ENCODE results near the gene PCIF1. TPM values are rescaled to one million over a fixed set of nuclear protein-coding genes. Genes with fewer than 3 reads are reported as not detected.
A peak's percentile ranks its signal among the peaks of the same experiment; 100 is the strongest.

The PCIF1 gene
- total and polyA plus RNA-seq, 9 of the 15 experiments (the other 6 are each of a cell fraction or from before 2014, with no cell fraction given), result 5.8 to 29.4 (median 11.3) TPM

- TF ChIP-seq, protein P1, sequence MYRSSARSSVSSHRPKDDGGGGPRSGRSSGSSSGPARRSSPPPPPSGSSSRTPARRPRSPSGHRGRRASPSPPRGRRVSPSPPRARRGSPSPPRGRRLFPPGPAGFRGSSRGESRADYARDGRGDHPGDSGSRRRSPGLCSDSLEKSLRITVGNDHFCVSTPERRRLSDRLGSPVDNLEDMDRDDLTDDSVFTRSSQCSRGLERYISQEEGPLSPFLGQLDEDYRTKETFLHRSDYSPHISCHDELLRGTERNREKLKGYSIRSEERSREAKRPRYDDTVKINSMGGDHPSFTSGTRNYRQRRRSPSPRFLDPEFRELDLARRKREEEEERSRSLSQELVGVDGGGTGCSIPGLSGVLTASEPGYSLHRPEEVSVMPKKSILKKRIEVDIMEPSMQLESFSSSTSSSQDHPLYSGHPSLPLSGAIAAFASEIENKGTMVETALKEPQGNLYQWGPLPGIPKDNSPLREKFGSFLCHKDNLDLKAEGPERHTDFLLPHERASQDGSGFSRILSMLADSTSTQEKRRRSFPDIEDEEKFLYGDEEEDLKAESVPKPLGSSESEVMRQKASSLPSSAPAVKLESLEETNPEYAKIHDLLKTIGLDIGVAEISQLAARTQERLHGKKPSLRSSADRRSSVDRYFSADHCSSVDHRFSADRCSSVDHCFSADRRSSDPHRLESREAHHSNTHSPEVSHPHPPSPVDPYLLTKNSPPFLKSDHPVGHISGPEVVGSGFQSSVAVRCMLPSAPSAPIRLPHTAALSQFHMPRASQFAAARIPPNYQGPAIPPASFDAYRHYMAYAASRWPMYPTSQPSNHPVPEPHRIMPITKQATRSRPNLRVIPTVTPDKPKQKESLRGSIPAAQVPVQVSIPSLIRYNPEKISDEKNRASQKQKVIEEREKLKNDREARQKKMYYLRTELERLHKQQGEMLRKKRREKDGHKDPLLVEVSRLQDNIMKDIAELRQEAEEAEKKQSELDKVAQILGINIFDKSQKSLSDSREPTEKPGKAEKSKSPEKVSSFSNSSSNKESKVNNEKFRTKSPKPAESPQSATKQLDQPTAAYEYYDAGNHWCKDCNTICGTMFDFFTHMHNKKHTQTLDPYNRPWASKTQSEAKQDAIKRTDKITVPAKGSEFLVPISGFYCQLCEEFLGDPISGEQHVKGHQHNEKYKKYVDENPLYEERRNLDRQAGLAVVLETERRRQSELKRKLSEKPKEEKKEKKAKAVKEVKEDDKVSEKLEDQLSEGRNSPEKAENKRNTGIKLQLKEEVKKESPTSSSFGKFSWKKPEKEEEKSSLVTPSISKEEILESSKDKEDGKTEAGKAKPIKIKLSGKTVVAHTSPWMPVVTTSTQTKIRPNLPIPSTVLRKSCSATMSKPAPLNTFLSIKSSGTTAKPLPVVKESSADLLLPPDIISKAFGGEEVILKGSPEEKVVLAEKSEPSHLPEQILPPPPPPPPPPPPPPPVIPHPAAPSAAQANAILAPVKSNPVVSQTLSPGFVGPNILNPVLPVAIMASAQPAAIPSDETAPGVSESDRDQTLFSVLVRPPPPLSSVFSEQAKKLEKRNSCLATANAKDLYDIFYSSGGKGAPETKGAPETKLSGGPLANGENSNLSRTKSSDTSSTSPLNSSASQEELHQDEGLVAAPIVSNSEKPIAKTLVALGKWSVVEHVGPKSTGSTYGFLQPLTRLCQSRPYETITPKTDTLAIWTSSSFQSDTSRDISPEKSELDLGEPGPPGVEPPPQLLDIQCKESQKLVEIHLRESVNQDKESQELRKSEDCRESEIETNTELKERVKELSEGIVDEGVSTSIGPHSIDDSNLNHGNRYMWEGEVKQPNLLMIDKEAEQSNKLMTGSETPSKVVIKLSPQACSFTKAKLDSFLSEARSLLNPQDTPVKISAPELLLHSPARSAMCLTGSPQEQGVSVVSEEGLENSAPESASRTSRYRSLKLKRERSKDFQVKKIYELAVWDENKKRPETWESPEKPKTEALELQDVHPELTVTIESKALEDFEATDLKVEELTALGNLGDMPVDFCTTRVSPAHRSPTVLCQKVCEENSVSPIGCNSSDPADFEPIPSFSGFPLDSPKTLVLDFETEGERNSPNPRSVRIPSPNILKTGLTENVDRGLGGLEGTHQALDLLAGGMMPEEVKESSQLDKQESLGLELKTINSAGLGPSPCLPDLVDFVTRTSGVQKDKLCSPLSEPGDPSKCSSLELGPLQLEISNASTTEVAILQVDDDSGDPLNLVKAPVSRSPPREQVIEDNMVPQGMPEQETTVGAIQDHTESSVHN (IDR thresholded peaks at IDR 0.05; ENCODE audit: borderline replicate concordance in 1 of 2, low read depth in 1 of 2), result 0 out of 4 replicates have a peak, but pooled peaks of 1 of the 2 experiments have one; percentile 14
- TF ChIP-seq RB1 (IDR thresholded peaks at IDR 0.05; ENCODE audit: low read depth), result no peak
- no peak for TF ChIP-seq ZNF586 (CRISPR knock-in tag; conservative IDR thresholded peaks at IDR 0.05)
- TF ChIP-seq CLOCK (CRISPR knock-in tag; IDR thresholded peaks at IDR 0.05; ENCODE audit: borderline replicate concordance), result no peak
- TF ChIP-seq STAT5B (CRISPR knock-in tag; IDR thresholded peaks at IDR 0.05), result no peak
- no peak for TF ChIP-seq HDAC6 (IDR thresholded peaks at IDR 0.05; ENCODE audit: low read depth, low read length)
- no peak for TF ChIP-seq ZBTB9 (CRISPR knock-in tag; IDR thresholded peaks at IDR 0.05)
- no peak for TF ChIP-seq SIN3B (IDR thresholded peaks at IDR 0.05; ENCODE audit: low read depth)
- TF ChIP-seq ZNF764 (CRISPR knock-in tag; IDR thresholded peaks at IDR 0.05; ENCODE audit: low read depth), result no peak
Measured at GRCh38 chr20:45910670-45911485, 23.6 kb upstream of the PCIF1 start (continued).

Data from K562 (cell line).